ENCODE data around the gene LRRC46.
A peak's percentile ranks its signal among the peaks of the same experiment; 100 is the strongest.

LRRC46 gene

GRCh38 chr17:47810200-47810821 lies 21.2 kb upstream of the LRRC46 start:
- DNase-seq, result no peak

- DNase-seq, result no peak
Observed at GRCh38 chr17:47810901-47811635, 20.4 kb upstream of the LRRC46 start.

DNA sequence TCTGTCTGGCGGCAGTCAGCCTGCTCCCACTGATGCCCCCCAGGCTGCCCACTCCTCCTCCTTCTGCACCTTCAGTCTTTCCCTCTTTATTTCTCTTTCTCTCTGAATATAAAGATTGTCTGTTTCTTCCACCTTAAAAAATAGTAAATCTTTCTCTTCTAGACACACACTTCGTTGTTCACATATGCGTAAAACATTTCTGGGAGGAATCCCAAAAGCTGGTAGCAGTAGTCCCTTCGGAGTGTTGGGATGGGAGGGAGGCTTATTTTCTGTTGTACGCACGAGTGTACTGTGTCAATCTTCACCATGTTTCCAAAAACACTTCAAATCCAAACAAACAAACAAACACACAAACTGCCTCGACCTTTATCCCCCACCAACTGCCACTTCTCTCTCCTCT lies 19.8 kb upstream of the LRRC46 start:
- DNase-seq, result no peak

- no peak for DNase-seq
Observed at GRCh38 chr17:47812146-47812920, 19.1 kb upstream of the LRRC46 start.

- no peak for DNase-seq
Observed at GRCh38 chr17:47813077-47813476, 18.4 kb upstream of the LRRC46 start.

DNA sequence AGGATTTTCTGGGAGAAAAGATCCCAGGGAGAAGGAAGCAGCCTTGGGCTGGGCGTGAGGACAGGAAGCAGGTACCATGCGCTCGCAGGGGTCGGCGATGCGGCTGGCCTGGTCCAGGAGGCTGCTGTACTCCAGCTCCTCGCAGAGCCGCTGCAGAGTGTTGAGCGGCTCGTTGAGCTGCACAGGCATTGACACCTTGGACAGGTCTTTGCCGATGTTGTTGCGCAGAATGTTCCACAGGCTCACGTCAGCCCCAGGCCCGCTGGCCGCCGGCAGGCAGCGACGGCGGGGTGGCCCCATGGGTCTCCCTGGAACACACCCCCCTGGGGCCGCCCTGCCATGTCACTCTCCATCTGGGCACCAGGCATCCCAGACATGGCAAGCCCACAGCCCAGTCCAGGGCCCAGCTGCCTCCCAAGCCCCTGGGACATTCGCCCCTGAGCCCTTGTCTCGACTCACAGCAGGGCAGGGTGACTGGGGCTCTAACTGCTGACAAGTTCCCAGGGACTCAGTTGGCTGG lies 17.9 kb upstream of the LRRC46 start:
- DNase-seq, result peak; percentile 18

DNA sequence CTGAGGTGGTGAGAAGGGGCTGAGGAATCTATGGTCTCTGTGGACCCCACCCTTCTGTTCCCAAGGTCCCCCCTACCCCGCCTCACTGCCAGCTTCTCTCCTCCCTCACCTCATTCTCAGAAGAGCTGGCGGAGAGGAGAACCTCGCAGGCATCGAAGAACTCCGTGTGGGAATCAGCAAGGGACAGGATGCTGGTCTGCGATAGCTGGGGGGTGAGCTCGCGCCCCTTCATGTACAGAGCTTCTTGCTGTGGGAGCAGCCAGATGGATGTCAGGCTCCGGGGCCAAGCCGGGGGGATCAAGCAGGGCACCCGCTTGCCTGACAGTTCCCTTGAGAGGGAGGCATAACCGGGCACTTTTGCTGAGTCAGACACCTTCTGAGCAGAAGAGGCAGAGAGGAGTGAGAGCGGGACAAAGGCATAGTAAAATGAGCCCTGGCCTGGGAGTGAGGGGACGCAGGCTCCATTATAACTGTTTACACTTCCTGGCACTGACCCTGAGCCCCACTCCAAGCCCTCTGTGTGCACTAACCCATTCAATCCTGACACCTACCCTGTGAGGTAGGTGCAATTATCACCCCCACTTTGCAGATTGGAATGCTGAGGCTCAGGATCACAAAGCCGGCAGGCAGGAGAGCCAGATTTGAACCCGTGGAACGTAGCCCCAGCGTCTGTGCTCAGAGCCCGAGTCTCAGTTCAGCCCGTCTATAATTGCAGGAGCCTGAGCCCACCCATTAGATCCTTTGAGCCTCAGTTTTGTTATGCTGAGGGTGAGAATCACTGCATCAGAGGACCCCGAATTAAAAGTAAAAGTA lies 16.2 kb upstream of the LRRC46 start:
- DNase-seq, result no peak

DNA sequence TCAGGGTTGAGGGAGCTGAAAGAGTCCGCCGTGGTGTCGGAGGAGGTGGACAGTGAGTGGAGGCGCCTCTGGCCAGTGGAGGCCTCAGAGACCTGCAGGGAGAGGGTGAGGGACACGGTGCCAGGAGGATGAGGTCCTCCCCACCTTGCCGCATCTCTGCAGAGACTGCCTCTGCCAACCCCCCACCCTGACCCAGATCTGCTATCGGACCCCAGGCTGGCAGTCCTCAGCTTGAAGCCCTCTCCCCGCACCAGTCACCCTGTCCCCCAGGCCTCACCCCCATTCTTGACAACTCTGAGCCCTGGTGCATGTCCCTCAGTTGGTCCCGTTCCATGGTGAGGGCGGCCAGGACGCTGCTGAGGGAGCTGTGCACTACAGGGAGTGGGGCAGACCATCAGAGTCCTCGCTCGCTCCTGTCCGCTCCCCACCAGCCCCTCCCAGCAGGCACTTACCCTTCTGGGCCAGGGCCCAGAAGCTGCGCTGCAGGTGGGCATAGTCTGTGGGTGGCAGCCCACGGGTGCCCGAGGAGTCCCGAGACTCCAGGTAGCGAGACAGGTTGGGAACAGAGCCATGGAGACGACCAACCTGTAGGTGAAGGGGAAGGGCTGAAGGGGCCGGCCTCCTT lies 15.2 kb upstream of the LRRC46 start:
- no peak for DNase-seq

GRCh38 chr17:47816947-47817346 lies 14.5 kb upstream of the LRRC46 start:
- no peak for DNase-seq

GRCh38 chr17:47818002-47818695 lies 13.3 kb upstream of the LRRC46 start:
- no peak for DNase-seq

DNA sequence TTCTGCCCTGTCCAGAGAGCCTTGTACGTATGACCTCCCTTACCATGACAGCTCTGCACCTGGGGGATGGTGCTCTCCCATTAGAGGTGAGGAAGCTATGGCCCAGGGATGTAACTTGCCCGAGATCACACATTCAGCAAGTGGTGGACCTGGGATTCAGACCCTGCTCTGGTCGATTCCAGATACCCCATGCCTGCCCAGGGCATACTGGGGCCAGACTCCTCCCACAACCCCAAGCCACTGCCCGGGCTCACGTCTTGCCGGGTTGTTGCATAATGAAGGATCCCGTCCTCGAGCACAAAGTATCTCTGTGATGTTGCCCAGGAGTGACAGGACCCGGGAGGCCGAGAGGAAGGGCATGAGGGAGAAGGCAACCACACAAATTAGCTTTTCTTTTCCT lies 12.0 kb upstream of the LRRC46 start:
- no peak for DNase-seq

GRCh38 chr17:47820033-47820789 lies 11.3 kb upstream of the LRRC46 start:
- no peak for DNase-seq

GRCh38 chr17:47821031-47821423 lies 10.4 kb upstream of the LRRC46 start:
- no peak for DNase-seq

- DNase-seq, result peak; percentile 71
Observed at GRCh38 chr17:47821424-47822391, 9.8 kb upstream of the LRRC46 start, which contains the start of gene OSBPL7. Gene OSBPL7 (minus strand): TSS chr17:47821794. CDS start chr17:47820278, 1,516 bp downstream.

GRCh38 chr17:47822785-47823184 lies 8.7 kb upstream of the LRRC46 start:
- DNase-seq, result no peak

GRCh38 chr17:47823519-47823918 lies 8.0 kb upstream of the LRRC46 start:
- DNase-seq, result no peak

- no peak for DNase-seq
Observed at GRCh38 chr17:47829870-47830269, 1.6 kb upstream of the LRRC46 start.

DNA sequence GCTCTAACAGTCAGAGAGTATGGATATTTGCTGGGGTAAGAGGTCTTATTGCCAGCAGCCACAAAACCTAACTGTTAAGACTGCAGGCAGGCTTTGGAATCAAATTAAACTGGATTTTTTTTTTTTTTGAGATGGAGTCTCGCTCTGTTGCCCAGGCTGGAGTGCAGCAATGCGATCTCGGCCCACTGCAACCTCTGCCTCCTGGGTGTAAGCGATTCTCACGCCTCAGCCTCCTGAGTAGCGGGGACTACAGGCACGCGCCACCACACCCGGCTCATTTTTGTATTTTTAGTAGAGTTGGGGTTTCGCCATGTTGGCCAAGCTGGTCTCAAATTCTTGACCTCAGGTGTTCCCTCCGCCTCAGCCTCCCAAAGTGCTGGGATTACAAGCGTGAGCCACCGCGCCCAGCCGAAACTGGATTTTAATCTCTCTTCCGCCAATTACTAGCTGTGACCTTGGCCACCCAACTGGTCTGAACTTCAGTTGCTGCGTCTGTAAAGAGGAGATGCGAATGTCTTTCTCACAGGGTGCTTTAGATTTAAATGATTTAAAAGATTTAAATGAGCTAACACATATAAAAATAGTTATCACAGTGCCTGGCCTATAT lies 971 bp upstream of the LRRC46 start:
- no peak for DNase-seq

GRCh38 chr17:47831934-47832327 lies 461 bp downstream of the LRRC46 start:
- no peak for DNase-seq
